ENCODE results near the gene TRMT61A.

TRMT61A gene

DNA sequence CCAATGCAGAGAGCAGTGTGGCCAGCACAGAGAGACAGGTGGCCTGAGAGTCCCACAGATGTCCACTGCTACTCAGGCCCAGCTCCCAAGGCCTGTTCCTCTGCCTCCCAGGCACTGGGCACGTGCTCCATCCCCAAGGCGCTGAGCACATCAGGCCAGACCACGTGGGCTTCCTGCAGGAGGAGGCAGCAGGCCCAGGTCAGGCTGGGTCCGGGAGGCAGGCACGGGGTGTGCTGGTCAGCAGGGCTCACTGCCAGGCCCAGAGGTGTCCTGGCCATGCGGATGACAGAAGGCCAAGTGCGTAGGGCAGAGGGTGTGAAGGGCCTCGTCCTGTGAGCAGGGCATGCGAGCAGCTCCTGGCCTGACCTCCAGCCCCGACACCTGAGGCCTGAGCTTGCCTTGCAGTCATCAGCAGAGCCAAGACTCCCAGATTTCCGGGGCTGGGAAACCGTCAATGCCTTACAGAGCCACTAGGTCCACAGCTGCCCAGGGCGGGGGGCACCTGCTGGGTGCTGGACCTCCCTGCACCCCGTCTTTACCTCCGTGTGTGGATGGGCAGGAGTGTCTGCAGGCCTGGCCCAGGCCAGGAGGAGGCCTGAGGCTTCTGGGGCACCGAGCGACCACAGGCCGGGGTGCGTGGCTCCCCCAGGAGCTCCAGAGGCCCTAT is 14.9 kb downstream of the TRMT61A start:
- POLR2A ChIA-PET = interaction anchor here (0.7 kb wide), 1 partner anchor 25 kb away, joined by 3 read pairs; no protein-coding TSS in a partner anchor

DNA sequence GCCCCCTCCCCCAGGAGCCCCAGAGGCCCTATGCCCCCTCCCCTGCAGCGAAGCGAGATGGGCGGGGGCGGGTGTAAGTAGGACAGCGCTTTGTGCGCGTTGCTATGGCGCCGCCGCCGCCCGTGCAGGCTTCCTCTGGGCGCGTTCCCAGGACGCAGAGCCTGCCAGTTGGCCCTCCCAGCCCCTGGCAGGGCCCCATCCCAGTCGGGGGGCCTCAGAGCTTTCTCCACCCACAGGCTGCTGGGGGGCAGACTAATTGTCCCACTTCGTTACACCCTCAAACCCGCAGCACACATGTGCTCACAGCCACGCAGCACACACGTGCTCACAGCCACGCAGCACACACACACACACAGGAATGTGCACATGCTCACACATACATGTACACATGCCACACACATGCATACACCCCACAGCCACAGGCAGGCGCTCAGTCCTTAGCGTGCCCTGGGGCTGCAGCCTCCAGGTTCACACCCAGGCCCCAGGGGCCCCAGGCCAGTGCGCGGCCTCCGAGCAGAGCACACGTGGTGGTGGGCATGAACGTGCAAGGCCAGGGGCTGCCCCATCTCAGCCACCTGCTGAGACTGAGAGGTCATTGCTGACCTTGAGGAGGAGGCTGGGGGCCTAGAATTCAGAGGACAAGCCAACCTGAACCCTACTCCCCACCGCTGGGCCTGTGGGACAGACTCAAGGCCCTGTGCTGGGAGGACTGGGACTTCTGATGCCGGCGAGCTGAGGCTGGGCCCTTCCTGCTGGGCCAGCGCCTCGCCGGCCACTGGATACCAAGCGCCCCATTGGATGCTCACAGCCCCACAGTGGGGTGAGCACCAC is 15.6 kb downstream of the TRMT61A start:
- ChIA-PET POLR2A (interaction anchor here (1.8 to 2.6 kb wide), 2 partner anchors 23 to 26 kb away, joined by 14 to 16 read pairs; no protein-coding TSS in a partner anchor), CTCF (interaction anchor here (1.1 to 3.1 kb wide), 2 partner anchors 24 to 26 kb away, joined by 5 to 13 read pairs; no protein-coding TSS in a partner anchor)
- DNase-seq (ENCODE audit: extremely low spot score) = no peak
- TF ChIP-seq CTBP1 (IDR thresholded peaks at IDR 0.05; ENCODE audit: borderline replicate concordance) (no peak), TARDBP (IDR thresholded peaks at IDR 0.05) (no peak), LEF1 (IDR thresholded peaks at IDR 0.05; ENCODE audit: borderline replicate concordance) (no peak), FOXM1 (IDR thresholded peaks at IDR 0.05; ENCODE audit: borderline replicate concordance) (no peak), ELF4 (IDR thresholded peaks at IDR 0.05) (no peak), BHLHE40 (IDR thresholded peaks at IDR 0.05; ENCODE audit: borderline replicate concordance) (no peak), ARNT (IDR thresholded peaks at IDR 0.05) (no peak), SUZ12 (IDR thresholded peaks at IDR 0.05) (no peak), NFRKB (IDR thresholded peaks at IDR 0.05) (no peak)

More for the DNA sequence above, 14.9 kb downstream of the TRMT61A start:
- DNase-seq (ENCODE audit: extremely low spot score) = no peak
- TF ChIP-seq TARDBP (IDR thresholded peaks at IDR 0.05) = no peak
- TF ChIP-seq SUZ12 (IDR thresholded peaks at IDR 0.05) = no peak
- TF ChIP-seq SP1 (IDR thresholded peaks at IDR 0.05) = no peak
- no peak for TF ChIP-seq BHLHE40 (IDR thresholded peaks at IDR 0.05; ENCODE audit: borderline replicate concordance)
- no peak for TF ChIP-seq FOXA1 (IDR thresholded peaks at IDR 0.05)
- TF ChIP-seq, protein P1, sequence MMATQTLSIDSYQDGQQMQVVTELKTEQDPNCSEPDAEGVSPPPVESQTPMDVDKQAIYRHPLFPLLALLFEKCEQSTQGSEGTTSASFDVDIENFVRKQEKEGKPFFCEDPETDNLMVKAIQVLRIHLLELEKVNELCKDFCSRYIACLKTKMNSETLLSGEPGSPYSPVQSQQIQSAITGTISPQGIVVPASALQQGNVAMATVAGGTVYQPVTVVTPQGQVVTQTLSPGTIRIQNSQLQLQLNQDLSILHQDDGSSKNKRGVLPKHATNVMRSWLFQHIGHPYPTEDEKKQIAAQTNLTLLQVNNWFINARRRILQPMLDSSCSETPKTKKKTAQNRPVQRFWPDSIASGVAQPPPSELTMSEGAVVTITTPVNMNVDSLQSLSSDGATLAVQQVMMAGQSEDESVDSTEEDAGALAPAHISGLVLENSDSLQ (IDR thresholded peaks at IDR 0.05) = no peak
- no peak for TF ChIP-seq L3MBTL2 (conservative IDR thresholded peaks at IDR 0.05)
- no peak for TF ChIP-seq CTBP1 (IDR thresholded peaks at IDR 0.05; ENCODE audit: borderline replicate concordance)
- TF ChIP-seq LEF1 (IDR thresholded peaks at IDR 0.05; ENCODE audit: borderline replicate concordance) = no peak
- TF ChIP-seq FOXK2 (IDR thresholded peaks at IDR 0.05) = no peak
- no peak for TF ChIP-seq ZNF384 (IDR thresholded peaks at IDR 0.05)
- no peak for TF ChIP-seq HDGF (IDR thresholded peaks at IDR 0.05; ENCODE audit: borderline replicate concordance)
- TF ChIP-seq ELF4 (IDR thresholded peaks at IDR 0.05) = no peak
- no peak for TF ChIP-seq FOXM1 (IDR thresholded peaks at IDR 0.05; ENCODE audit: borderline replicate concordance)
- no peak for TF ChIP-seq ARNT (IDR thresholded peaks at IDR 0.05)
- TF ChIP-seq NFRKB (IDR thresholded peaks at IDR 0.05) = no peak
- CTCF ChIA-PET = interaction anchor here (1.2 to 3.1 kb wide), 2 partner anchors 18 to 25 kb away, joined by 3 to 13 read pairs; no protein-coding TSS in a partner anchor

DNA sequence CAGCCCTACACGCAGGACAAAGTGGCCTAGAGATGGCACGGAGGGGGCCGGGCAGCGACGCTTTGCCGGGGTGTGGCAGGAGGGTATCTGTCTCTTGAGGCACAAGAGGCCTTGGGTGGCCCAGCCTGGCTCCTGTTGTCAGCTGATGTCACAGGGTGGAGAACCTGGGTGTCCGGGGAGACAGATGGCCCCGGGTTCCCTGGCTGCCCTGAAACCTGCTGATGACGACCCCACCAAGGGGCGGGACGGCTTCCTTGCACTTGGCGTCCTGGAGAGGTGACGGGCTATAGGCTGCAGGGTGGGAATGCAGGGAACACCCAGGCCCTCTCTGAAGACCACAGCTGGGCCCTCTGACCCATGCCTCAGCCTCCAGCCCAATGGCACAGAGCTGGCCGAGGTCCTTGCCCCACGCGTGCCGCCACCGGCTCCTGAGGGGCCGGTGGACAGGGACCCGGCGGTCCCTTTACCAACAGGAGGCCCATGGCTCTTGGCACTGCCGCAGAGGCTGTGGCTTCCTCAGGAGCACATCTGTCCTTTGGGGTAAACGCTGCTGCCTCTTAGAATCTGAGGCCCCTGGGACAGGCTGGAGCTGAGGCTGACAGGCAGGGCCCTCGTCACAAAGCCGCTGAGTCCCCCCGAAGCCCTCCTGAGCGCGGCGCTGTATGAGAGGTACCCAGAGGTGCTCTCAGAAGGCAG is 16.4 kb downstream of the TRMT61A start:
- no peak for DNase-seq (ENCODE audit: extremely low spot score)
- ChIA-PET CTCF (interaction anchor here (1.1 to 2.4 kb wide), 3 partner anchors 16 to 27 kb away, joined by 3 to 26 read pairs (median 5); no protein-coding TSS in a partner anchor), POLR2A (interaction anchor here (0.7 to 2.6 kb wide), 3 partner anchors 18 to 27 kb away, joined by 3 to 16 read pairs (median 14); no protein-coding TSS in a partner anchor)
- no peak for TF ChIP-seq FOXK2 (IDR thresholded peaks at IDR 0.05)
- TF ChIP-seq BHLHE40 (IDR thresholded peaks at IDR 0.05; ENCODE audit: borderline replicate concordance) = no peak
- no peak for TF ChIP-seq FOXA1 (IDR thresholded peaks at IDR 0.05)

DNA sequence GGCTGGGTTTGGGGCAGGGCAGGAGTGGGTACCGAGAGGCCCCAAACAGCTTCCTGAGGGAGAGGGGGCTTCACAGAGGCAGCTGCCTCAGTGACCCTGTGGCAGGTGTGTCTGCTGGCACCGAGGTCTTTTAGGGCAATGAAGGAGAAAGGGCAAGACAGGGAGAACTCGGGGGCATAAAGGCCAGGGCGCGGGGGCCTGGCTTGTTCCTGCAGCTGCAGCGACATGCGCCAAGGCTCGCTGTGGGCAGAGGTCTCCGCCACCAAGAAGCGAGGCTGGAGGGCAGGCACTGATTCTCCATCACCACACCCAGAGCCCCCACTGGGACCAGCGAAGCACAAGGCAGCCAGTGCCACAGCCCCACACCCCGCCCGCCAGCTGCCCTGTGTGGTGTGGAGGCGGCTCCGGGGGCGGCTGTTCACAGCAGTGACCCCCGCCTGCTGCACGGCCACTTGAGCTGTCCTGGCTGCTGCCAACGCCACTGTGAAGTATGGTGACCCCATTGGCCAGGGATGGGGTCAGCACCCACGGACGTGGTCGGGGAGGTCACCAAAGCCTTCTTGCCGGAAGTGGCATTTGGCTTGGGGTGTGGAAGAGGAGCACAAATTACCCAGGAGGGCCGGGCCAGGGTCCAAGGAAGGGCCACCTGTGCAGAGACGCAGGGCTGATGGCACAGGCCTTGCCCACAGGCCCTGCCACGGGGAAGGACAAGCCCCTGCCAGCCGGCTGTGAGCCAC is 17.1 kb downstream of the TRMT61A start:
- CTCF ChIA-PET = interaction anchor here (0.7 to 2.4 kb wide), 4 partner anchors 15 to 28 kb away, joined by 3 to 26 read pairs (median 4); no protein-coding TSS in a partner anchor
- DNase-seq (ENCODE audit: extremely low spot score) = no peak
- no peak for TF ChIP-seq FOXK2 (IDR thresholded peaks at IDR 0.05)
- no peak for TF ChIP-seq CTBP1 (IDR thresholded peaks at IDR 0.05; ENCODE audit: borderline replicate concordance)
- no peak for TF ChIP-seq NFRKB (IDR thresholded peaks at IDR 0.05)
- no peak for TF ChIP-seq LEF1 (IDR thresholded peaks at IDR 0.05; ENCODE audit: borderline replicate concordance)
- TF ChIP-seq FOXA1 (IDR thresholded peaks at IDR 0.05) = no peak
- no peak for TF ChIP-seq ELF4 (IDR thresholded peaks at IDR 0.05)
- POLR2A ChIA-PET = interaction anchor here (0.7 to 2.6 kb wide), 3 partner anchors 18 to 27 kb away, joined by 3 to 16 read pairs (median 14); no protein-coding TSS in a partner anchor

DNA sequence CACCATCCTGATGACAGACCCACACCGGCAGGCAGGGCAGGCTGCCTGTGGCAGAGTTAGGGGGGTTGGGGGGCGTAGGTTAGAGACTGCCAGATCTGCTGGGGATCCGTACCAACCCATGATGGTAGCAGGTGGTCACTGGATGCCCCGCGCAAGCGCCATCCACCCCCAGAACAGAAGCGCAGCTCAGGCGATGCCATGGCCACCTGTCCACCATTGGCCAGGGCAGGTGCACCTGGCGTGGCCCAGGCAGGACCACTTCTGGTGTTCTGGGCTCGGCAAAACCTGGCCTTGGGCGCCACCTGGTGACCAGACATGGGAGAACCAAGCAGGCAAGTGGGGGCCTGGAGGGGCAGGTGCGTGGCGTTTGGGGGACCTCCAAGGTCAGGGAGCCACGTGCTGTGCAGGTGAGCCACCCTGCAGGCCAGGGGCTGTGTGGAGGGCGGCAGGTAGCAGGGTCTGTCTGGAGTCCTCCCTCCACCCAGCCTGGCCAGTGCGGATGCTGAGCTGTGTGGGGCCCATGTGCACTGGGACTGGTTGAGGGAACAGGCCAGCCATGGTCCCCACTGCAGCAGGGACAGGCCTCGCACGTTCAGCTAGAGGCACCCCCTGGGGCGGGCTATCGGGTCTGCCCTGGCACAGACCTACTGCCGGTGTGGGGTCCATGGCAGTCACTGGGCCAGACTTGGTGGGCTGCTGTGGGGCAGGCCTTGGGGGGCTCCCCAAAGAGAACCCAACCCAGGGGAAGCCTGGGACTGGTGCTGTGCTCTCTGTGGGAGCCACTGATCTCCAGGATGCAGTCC is 17.9 kb downstream of the TRMT61A start:
- POLR2A ChIA-PET = interaction anchor here (0.7 to 2.6 kb wide), 3 partner anchors 26 to 28 kb away, joined by 7 to 16 read pairs (median 14); no protein-coding TSS in a partner anchor
- peak; percentile 85 for DNase-seq (ENCODE audit: extremely low spot score)

More for the DNA sequence above, 17.9 kb downstream of the TRMT61A start:
- TF ChIP-seq, protein P1 (IDR thresholded peaks at IDR 0.05) = no peak
- TF ChIP-seq HDGF (IDR thresholded peaks at IDR 0.05; ENCODE audit: borderline replicate concordance) = peak; percentile 77; the same call in 1 of the 2 replicates
- CTCF ChIA-PET = interaction anchor here (0.6 to 2.4 kb wide), 7 partner anchors 11 to 60 kb away, joined by 3 to 26 read pairs (median 5); no protein-coding TSS in a partner anchor
